ENCODE results near the gene THOC6. TPM values are rescaled to one million over a fixed set of nuclear protein-coding genes. Genes with fewer than 3 reads are reported as not detected.

The THOC6 gene
- polyA plus RNA-seq, 1 donor from 2014 or later: 11.4 TPM

DNA sequence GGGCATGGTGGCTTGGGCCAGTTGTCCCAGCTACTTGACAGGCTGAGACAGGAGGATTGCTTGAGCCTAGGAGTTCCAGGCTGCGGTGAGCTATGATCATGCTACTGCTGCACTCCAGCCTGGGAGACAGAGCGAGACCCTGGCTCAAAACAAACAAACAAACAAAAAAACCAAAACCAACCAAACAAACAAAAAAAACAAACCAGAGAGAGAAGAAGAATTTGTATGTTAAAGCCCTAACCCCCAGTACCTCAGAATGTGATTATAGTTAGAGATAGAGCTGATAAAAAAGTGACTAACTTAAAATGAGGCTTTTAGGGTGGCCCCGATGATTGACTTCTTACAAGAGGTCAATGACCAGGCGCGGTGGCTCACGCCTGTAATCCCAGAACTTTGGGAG is 20.9 kb downstream of the THOC6 start:
- Histone ChIP-seq H3K4me3 (ENCODE audit: low read length) (no peak overlapping the region), H3F3A (ENCODE audit: insufficient read depth, low read length, poor library complexity, severe bottlenecking) (no peaks in the 10 kb centered on the region), H3K27me3 (ENCODE audit: insufficient read depth, low read depth, low read length) (peaks cover 80% of the 10 kb centered on the region), H3K9me2 (ENCODE audit: insufficient read depth, low read length) (no peaks in the 10 kb centered on the region), H3K9ac (ENCODE audit: low read length) (no peak overlapping the region), H3K79me2 (replicated peaks; ENCODE audit: insufficient read depth, low read length) (no peaks in the 10 kb centered on the region), H3K36me3 (ENCODE audit: insufficient read depth, low read length) (no peaks in the 10 kb centered on the region), H2AFZ (ENCODE audit: low read depth, low read length) (no peak overlapping the region), H4K20me1 (ENCODE audit: insufficient read depth) (no peaks in the 10 kb centered on the region), H3K4me2 (ENCODE audit: low read length) (no peak overlapping the region), H3K9me3 (ENCODE audit: low read length) (no peaks in the 10 kb centered on the region), H3K27ac (ENCODE audit: low read length) (no peak overlapping the region)
- TF ChIP-seq SMC3 (conservative IDR thresholded peaks at IDR 0.05; ENCODE audit: poor library complexity) (no peak), MXI1 (conservative IDR thresholded peaks at IDR 0.05; ENCODE audit: poor library complexity, severe bottlenecking) (no peak), TAF1 (IDR thresholded peaks at IDR 0.05; ENCODE audit: low read depth) (no peak), EP300 (conservative IDR thresholded peaks at IDR 0.05; ENCODE audit: poor library complexity, severe bottlenecking) (no peak), EZH2 (IDR thresholded peaks at IDR 0.05; ENCODE audit: borderline replicate concordance, insufficient read depth, low read length, poor library complexity, severe bottlenecking) (no peak), POLR2AphosphoS5 (IDR thresholded peaks at IDR 0.05) (no peak), RAD21 (conservative IDR thresholded peaks at IDR 0.05) (no peak)
- TF ChIP-seq, protein P1, sequence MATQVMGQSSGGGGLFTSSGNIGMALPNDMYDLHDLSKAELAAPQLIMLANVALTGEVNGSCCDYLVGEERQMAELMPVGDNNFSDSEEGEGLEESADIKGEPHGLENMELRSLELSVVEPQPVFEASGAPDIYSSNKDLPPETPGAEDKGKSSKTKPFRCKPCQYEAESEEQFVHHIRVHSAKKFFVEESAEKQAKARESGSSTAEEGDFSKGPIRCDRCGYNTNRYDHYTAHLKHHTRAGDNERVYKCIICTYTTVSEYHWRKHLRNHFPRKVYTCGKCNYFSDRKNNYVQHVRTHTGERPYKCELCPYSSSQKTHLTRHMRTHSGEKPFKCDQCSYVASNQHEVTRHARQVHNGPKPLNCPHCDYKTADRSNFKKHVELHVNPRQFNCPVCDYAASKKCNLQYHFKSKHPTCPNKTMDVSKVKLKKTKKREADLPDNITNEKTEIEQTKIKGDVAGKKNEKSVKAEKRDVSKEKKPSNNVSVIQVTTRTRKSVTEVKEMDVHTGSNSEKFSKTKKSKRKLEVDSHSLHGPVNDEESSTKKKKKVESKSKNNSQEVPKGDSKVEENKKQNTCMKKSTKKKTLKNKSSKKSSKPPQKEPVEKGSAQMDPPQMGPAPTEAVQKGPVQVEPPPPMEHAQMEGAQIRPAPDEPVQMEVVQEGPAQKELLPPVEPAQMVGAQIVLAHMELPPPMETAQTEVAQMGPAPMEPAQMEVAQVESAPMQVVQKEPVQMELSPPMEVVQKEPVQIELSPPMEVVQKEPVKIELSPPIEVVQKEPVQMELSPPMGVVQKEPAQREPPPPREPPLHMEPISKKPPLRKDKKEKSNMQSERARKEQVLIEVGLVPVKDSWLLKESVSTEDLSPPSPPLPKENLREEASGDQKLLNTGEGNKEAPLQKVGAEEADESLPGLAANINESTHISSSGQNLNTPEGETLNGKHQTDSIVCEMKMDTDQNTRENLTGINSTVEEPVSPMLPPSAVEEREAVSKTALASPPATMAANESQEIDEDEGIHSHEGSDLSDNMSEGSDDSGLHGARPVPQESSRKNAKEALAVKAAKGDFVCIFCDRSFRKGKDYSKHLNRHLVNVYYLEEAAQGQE (IDR thresholded peaks at IDR 0.05; ENCODE audit: borderline replicate concordance): no peak
- TF ChIP-seq, protein P2, sequence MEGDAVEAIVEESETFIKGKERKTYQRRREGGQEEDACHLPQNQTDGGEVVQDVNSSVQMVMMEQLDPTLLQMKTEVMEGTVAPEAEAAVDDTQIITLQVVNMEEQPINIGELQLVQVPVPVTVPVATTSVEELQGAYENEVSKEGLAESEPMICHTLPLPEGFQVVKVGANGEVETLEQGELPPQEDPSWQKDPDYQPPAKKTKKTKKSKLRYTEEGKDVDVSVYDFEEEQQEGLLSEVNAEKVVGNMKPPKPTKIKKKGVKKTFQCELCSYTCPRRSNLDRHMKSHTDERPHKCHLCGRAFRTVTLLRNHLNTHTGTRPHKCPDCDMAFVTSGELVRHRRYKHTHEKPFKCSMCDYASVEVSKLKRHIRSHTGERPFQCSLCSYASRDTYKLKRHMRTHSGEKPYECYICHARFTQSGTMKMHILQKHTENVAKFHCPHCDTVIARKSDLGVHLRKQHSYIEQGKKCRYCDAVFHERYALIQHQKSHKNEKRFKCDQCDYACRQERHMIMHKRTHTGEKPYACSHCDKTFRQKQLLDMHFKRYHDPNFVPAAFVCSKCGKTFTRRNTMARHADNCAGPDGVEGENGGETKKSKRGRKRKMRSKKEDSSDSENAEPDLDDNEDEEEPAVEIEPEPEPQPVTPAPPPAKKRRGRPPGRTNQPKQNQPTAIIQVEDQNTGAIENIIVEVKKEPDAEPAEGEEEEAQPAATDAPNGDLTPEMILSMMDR (IDR thresholded peaks at IDR 0.05; ENCODE audit: poor library complexity, severe bottlenecking): no peak

DNA sequence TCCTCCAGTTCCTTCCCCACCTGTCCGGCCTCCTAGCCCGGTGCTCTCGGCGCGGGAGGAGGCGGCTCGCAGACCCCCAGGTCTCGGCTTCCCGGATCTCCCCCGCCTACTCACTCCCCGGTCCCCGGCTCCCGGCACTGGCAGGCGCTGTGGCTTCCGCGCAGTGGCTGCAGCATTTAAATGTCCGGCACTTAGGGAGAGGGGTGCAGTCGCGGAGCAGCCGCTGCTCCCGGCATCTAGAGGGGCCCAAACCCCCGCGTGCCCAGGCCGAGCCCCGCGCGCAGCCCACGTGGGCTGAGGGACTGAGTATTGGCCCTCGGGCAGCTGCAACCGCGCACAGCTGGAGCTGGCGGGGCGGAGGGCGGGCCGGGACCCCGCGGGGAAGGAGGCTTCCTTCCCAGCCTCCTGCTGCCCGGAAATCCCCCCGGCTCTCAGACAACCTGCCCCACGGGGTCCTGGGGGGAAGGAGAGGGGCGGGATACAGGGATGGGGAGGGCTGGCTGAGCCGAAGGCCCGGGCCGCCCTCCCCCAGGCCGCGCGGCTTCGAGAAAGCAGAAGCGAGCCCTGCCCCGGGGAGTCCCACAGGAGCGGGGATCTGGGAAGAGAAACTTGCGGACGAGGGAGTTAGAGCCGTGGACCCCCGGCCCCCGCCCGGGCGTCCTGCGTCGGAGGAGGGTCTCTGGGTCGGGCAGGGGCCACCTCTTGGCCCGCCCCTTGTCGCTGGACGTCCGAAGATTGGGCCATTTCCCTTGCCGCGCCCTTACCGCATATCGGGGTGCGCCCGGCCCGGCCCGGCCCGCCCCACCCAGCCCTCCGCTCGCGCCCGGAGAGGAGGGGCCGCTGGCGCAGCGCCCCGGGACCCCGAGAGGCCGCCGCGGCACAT is 22.2 kb downstream of the THOC6 start, which contains the start of gene MMP25:
TSS of gene MMP25 (plus strand) at position 804 of the 883 bp plus-strand sequence. CDS start 357 bp downstream, outside the sequence.
- Histone ChIP-seq H4K20me1 (ENCODE audit: insufficient read depth) (no peaks in the 10 kb centered on the region), H3K27ac (ENCODE audit: low read length) (no peak within 1 kb of the TSS), H3F3A (ENCODE audit: insufficient read depth, low read length, poor library complexity, severe bottlenecking) (no peaks in the 10 kb centered on the region), H2AFZ (ENCODE audit: low read depth, low read length) (no peak within 1 kb of the TSS), H3K9ac (ENCODE audit: low read length) (no peak within 1 kb of the TSS), H3K27me3 (ENCODE audit: insufficient read depth, low read depth, low read length) (peaks cover 79% of the 10 kb centered on the region), H3K9me2 (ENCODE audit: insufficient read depth, low read length) (no peaks in the 10 kb centered on the region), H3K4me2 (ENCODE audit: low read length) (peak within 1 kb of the TSS; percentile 49), H3K36me3 (ENCODE audit: insufficient read depth, low read length) (no peaks in the 10 kb centered on the region), H3K9me3 (ENCODE audit: low read length) (no peaks in the 10 kb centered on the region), H3K4me3 (ENCODE audit: low read length) (peak within 1 kb of the TSS; percentile 65), H3K79me2 (replicated peaks; ENCODE audit: insufficient read depth, low read length) (no peaks in the 10 kb centered on the region)
- TF ChIP-seq RAD21 (conservative IDR thresholded peaks at IDR 0.05): no peak
- no peak for TF ChIP-seq EP300 (conservative IDR thresholded peaks at IDR 0.05; ENCODE audit: poor library complexity, severe bottlenecking)
- TF ChIP-seq TAF1 (IDR thresholded peaks at IDR 0.05; ENCODE audit: low read depth): no peak
- TF ChIP-seq, protein P2 (IDR thresholded peaks at IDR 0.05; ENCODE audit: poor library complexity, severe bottlenecking): no peak
- peak; percentile 25 for TF ChIP-seq MXI1 (conservative IDR thresholded peaks at IDR 0.05; ENCODE audit: poor library complexity, severe bottlenecking)
- TF ChIP-seq, protein P1 (IDR thresholded peaks at IDR 0.05; ENCODE audit: borderline replicate concordance): no peak
- peak; percentile 42 for TF ChIP-seq POLR2AphosphoS5 (IDR thresholded peaks at IDR 0.05)
- no peak for TF ChIP-seq EZH2 (IDR thresholded peaks at IDR 0.05; ENCODE audit: borderline replicate concordance, insufficient read depth, low read length, poor library complexity, severe bottlenecking)
- TF ChIP-seq SMC3 (conservative IDR thresholded peaks at IDR 0.05; ENCODE audit: poor library complexity): no peak
